Measurements from ENCODE around the gene YES1. TPM values are rescaled to one million over a fixed set of nuclear protein-coding genes. Genes with fewer than 3 reads are reported as not detected.

YES1 gene
- total RNA-seq, 4 donors from 2014 or later: 46.2 to 119 (median 83.0) TPM

DNA sequence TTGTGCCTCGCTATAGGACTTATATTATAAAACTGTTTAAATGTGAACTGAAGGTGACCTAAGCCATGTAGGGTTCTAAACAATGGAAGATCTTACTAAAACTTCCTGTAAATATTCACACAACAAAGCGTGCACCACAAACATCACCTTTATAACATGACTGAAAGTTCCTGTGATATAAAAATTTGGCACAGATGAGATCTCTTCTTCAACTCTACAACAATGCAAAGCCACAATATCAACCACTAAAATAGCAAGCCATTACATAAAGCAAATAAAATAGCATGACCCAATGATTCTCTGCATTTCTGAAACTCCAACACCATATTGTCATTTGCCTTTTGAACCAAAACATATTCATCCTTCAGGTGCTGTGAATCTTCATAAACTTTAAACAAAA, 3.5 kb downstream of the YES1 start:
- Histone ChIP-seq H3K36me3 (no peaks in the 10 kb centered on the region), H3K27me3 (no peaks in the 10 kb centered on the region), H3K9me3 (peaks cover 0 to 4% (median 0%) of the 10 kb centered on the region in 4 donors), H3K27ac (no peak overlapping the region), H3K4me3 (no peak overlapping the region), H3K4me1 (peaks cover 0 to 39% (median 7%) of the 10 kb centered on the region in 4 donors)
- DNase-seq: no peak
- TF ChIP-seq POLR2A (IDR thresholded peaks at IDR 0.05): no peak
- no peak for TF ChIP-seq CTCF (IDR thresholded peaks at IDR 0.05)

- H3K27me3 ChIP-seq: no peaks in the 10 kb centered on the region
- peaks cover 0 to 39% (median 7%) of the 10 kb centered on the region in 4 donors for H3K4me1 ChIP-seq
- H3K36me3 ChIP-seq: no peaks in the 10 kb centered on the region
- no peak overlapping the region for H3K27ac ChIP-seq
- H3K4me3 ChIP-seq: no peak overlapping the region
- TF ChIP-seq CTCF (IDR thresholded peaks at IDR 0.05): no peak
- no peak for TF ChIP-seq POLR2A (IDR thresholded peaks at IDR 0.05)
- no peak for DNase-seq
- H3K9me3 ChIP-seq: peaks cover 0 to 4% (median 0%) of the 10 kb centered on the region in 4 donors
Observed at GRCh38 chr18:808086-808485, 4.0 kb downstream of the YES1 start.

DNA sequence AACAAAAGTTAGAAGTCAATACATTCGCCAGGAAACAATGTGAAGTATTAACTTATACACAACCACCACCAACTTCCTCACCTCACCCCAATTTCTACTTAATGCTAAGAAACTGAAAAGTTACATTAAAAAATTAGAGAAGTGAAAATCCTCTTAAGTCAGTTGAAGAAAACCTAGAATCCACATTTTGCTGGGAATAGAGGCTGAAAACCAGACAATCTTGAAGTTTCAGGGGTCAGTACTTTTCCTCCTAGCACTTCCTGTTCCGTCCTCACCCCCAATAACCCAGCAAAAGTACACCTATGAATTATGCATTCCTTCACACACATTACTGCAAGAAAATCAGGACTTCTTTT, 6.3 kb downstream of the YES1 start:
- peak overlapping the region in 2 of 4 donors; percentile 31 to 50 for H3K27ac ChIP-seq
- peaks cover 0 to 38% (median 5%) of the 10 kb centered on the region in 4 donors for H3K4me1 ChIP-seq

GRCh38 chr18:805008-805754, 6.9 kb downstream of the YES1 start:
- Histone ChIP-seq H3K27me3 (no peaks in the 10 kb centered on the region), H3K9me3 (no peaks in the 10 kb centered on the region), H3K27ac (peak overlapping the region in 2 of 4 donors; percentile 31 to 50), H3K36me3 (no peaks in the 10 kb centered on the region), H3K4me1 (peaks cover 0 to 33% (median 5%) of the 10 kb centered on the region in 4 donors), H3K4me3 (peak overlapping the region in 2 of 4 donors; percentile 17 to 19)
- no peak for DNase-seq
- no peak for TF ChIP-seq CTCF (IDR thresholded peaks at IDR 0.05)
- TF ChIP-seq POLR2A (IDR thresholded peaks at IDR 0.05): no peak

More for the DNA sequence above, 6.3 kb downstream of the YES1 start:
- Histone ChIP-seq H3K4me3 (peak overlapping the region in 2 of 4 donors; percentile 17 to 19), H3K27me3 (no peaks in the 10 kb centered on the region), H3K9me3 (no peaks in the 10 kb centered on the region), H3K36me3 (no peaks in the 10 kb centered on the region)
- no peak for DNase-seq
- no peak for TF ChIP-seq POLR2A (IDR thresholded peaks at IDR 0.05)
- no peak for TF ChIP-seq CTCF (IDR thresholded peaks at IDR 0.05)

- no peak overlapping the region for H3K27ac ChIP-seq
- H3K27me3 ChIP-seq: no peaks in the 10 kb centered on the region
- TF ChIP-seq POLR2A (IDR thresholded peaks at IDR 0.05): no peak
- no peak for TF ChIP-seq CTCF (IDR thresholded peaks at IDR 0.05)
- no peaks in the 10 kb centered on the region for H3K36me3 ChIP-seq
- H3K9me3 ChIP-seq: no peaks in the 10 kb centered on the region
- DNase-seq: no peak
- no peak overlapping the region for H3K4me3 ChIP-seq
- H3K4me1 ChIP-seq: peaks cover 0 to 12% (median 5%) of the 10 kb centered on the region in 4 donors
Observed at GRCh38 chr18:801137-801536, 10.9 kb downstream of the YES1 start.

All from Peyer's patch (tissue), 4 donors.